HG03521 (cell line): ENCODE measurements around the gene MACROH2A1.

Source experiments
- ATAC-seq: cut with Tn5 transposase; IDR thresholded peaks from one replicate; pipeline ENCODE4 v1.9.1; 2021; ENCODE audit warnings: mild to moderate bottlenecking, moderate library complexity; ENCODE audit not compliant: unreplicated experiment

MACROH2A1 gene

DNA sequence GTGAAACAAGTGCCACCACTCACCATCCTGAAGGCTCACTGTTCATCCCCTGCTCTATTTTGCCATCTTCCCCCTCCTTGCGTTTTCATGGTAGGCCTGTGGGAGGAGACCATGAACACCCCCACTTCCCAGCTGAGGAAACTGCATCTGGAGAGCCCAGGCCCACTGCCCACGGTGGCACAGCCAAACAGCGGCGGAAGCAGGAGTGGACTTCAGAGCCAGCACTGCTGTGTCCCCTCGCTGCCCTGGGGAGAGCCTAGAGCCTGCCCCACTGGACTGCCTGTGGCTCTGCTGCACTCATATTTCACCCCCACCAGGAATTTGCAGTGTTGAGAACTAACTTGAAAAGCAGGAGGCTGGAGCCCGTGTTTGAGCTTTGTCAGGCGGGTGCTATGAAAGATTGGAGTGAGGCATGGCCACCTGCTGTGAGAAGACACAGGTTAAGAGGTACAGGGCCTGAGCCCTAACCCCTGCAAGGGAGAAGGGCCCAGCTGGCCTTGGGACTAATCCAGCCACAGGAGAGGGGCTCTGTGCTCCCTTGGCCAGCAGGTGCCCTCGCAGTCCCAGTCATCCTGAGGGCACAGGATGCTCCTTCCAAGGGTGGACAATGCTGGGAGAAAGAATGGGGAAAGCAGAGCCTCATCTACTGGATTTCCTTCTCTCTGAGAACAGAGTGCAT is 79.0 kb downstream of the MACROH2A1 start:
- no peak for ATAC-seq

DNA sequence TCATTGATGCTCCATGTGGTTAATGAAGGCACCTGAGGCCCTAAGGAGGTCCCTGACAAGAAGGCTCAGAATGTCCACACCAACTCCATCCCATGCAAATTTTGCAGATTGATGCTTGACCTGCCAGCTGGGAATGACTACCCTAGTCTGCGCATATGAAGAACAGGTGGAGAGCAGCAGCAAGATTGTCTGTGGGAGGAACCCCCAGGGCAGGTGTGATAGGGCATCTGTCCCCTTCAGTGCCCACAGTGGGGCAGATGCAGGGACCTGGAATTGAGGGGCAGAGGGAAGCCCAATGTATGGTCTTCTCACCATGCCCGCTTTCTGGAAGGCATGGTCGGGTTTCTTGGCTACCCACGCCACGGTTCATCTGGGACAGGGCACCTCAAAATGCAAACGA is 79.6 kb downstream of the MACROH2A1 start:
- no peak for ATAC-seq

DNA sequence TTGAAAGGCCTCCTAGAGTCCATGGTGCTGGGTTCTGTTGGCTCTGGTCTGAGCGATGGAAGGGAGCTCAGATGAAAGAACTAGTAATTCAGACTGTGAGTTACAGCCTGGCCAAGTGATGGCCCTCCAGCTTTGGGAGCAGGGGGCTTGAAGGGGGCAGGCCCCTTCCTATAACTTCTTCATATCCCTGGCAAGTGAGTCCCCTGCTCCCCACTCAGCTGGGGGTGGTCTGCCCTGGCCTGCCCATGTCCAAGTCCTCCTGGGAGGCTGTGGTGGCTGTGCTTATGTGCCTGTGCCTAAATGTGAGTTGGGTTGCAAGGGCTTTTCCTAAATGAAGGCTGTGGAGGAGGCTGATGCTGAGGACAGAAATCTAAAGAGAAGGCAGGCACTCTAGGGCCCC is 80.1 kb downstream of the MACROH2A1 start:
- no peak for ATAC-seq

DNA sequence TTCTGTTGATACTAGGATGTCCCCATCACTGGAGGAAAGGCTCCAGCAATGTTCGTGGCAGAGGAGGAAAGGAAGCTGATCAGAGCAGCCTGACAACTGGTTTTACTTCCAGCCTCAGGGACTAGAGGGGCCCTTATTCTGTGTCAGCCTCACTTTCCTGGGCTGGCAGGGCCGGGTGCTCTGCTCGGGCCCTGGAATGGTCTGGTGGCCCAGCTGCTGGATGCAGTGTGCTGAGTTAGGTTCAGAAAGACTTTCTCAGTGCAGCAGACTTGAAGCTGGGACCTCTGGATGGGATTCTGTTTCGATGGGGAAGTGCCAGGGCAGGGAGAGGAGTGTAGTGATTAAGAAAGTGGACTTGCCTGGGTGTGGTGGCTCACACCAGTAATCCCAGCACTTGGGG is 81.0 kb downstream of the MACROH2A1 start:
- ATAC-seq: no peak

DNA sequence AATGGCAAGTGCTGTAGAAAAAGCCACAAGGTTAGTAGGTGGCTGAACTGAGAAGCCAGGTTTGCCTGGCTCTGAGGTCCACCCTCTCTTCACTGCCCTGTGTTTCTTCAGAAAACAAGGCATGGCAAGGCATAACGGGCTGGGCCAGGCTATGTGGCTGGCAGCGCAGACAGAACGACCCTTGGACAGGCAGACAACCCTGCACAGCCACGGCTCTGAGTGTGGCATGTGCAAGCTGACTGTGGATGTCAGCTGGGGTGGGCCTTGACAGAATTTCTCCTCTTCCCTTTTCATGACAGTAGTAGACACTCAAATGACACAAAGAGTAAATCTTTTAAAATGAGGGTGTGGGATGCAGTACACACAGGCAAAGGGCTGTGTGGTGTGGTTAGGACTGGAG is 81.7 kb downstream of the MACROH2A1 start:
- ATAC-seq: no peak

DNA sequence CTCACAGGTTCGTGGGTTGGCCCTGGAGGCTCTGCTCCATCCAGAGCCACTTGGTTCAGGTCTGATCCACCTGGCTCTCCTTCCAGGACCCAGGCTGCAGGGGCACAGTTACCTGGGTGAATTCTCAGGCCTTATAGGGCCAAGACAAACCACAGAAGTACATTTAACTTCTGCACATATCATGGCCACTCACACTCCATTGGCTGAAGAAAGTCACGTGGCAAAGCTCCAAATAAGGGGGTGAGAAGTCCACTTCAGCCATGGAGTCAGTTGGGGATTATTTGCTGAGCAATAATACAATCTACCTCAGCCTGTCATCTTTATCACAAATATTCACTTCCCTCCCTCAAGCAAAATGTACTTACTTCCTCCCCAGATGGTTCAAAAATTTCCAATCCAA is 83.6 kb downstream of the MACROH2A1 start:
- ATAC-seq: no peak

DNA sequence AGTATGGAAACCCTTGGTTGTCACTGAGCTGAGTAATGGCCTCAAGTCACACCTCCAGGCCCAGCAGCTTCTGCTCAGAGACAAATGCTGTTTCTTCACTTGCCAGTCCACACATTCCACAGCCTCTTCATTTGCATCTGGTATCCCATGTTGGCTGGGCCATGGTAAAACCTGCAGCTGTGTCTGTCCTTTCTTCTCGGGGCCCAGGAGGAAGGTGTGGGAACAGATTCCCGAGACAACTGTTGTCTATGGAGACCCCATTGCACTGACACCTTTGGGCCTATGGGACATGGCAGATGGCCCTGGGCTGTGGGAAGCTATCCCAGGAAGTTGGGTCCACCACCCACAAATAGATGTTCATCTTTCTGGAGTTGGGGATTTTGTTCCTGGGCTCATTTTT is 85.1 kb downstream of the MACROH2A1 start:
- ATAC-seq: no peak

DNA sequence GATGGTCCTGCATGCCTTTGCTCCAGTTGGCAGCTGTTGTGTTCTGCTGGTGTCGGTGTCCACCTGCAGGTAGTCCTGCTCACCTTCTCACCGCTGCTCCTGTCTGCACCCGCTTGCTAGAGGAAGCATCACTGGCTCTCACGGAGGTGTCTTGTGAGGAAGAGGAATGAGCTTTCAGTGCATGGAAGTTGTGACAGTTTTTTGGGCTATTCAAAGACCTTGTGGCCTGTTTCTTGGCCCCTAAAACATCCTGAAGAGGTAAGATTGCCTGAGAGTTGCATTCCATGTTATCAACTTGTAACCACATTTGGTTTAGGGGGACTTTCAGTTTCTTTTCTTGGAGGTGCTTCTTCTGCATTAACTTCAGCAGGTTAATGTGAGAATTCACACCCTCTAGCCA is 85.6 kb downstream of the MACROH2A1 start:
- ATAC-seq: no peak

DNA sequence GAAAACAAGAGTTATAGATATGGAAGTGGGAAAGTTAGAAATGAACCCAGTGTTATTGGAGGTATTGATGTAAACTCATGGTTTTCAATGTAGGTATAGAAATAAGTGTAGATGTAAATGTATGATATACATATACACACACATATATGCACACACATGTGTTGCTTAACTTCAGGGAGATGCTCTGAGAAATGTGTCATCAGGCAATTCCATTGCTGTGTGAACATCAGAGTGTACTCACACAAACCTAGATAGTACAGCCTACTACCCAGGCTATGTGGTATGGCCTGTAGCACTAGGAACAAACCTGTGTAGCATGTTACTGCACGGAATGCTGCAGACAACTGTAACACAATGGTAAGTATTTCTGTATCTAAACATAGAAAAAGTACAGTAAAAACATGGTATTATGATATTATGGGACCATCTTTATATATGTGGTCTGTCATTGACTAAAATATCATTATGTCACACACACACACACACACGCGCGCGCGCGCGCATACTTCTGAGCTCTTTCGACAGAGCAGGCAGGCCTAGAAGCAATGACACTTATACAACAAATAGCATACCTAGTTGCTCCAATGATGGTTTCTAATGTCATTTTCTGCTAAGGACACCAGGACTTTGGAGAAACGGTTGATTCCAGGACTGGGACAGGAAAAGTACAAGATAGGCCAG is 86.6 kb downstream of the MACROH2A1 start:
- ATAC-seq: no peak

DNA sequence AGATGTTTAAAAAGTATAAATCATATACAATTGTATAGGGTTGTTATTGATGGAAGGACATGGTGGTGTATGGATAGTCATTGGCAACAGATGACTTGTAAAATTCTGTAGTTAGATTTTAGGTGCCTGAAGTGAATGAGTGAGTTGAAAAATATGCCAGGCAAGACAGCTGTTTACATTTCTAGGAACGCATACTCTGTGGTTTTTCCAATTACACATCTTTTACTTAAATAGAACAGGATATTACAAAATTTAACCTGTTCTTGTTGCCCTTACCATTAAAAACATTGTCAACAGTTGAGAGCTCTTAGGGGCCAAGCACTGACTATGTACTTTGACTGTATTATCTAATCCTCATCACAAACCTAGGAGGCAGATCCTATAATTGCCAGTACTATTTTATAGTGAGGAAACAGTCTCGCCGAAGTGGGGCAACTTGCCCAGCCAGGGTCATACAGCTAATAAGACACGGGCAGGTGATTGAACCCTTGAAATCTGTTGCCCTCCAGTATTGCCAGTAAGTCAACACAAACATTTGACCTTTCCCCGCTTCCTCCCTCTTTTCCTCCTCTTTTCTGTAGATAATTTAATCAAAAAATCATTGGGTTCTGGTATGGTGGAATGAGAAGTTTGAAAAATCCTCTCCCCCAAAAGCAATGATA is 88.6 kb downstream of the MACROH2A1 start:
- ATAC-seq: no peak

DNA sequence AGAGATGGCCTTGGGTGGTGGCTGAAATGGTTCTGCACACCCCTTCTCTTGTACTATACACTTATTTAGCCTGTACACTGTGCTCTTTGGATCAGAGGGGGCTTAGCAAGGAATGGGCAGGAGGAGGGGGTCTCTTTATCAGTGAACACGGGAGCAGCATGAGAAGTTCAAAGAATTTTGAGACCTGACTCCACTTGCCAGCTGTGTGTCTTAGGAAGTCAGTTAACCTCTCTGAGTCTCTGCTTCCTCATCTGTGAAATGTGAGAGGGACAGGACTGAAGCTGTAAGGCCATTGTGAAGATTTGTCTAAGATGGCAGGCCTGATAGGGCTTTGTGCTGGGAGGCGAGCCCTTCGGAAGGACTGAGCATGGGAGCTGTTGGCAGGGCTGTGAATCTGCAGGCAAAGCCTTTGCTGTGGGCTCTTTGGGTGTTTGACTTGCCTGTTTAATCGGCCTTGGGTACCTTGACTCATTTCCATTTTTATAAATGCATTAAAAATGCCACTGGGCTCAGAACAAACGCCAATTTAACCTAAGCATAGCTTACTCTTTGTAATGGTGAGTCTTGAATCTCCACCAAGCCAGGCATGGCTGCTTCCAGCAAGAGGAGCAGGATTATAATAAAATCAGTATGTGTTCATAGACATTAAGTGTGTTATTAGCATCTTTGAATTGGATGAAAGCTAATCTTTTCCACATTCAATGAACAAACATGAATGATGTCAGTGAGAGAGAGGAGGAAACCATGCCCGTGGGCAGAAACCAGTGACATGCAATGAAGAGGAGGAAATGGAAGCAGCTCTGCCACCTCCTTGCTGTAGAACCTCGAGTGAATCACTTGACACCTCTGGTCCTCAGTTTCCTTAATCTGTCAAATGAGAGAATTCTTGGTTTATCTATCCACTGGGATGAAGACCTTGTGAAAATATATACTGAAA is 89.4 kb downstream of the MACROH2A1 start:
- no peak for ATAC-seq

DNA sequence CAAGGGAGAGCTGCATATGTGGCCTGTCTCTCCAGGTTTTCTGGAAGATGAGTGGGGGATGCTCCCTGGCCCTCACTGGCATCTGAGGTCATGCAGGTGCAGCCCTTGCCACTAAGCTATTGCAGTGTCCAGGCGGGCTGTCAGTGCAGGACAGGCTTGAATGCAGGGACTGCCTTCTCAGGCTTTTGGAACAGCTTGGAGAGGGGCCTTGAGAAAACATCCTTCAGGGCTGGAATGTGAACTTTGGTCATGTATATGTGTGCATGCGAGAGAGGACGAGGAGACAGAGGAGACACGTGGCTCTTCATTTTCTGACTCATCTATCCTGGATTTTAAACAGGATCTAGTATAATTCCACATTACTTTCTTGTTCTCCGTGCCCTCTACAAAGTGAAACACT is 90.3 kb downstream of the MACROH2A1 start:
- no peak for ATAC-seq

DNA sequence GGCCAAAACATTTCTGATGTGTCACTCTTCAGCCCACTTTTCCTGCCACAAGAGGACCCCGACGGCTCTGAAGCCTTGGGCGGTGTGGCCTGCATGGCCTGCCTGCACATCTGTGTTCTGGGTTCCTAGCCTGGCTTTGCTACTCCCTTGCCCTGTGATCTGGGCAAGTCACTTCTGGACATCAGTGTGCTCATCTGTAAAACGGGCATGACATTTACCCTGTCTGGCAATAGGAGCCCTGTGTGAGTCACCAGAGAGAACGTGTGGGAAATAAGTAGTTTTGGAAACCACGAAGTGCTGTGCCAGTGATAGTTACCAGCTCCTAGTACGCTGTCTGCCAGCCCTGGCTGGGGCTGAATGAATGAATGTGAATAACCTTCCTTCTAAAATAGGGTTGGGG is 90.8 kb downstream of the MACROH2A1 start:
- ATAC-seq: no peak

DNA sequence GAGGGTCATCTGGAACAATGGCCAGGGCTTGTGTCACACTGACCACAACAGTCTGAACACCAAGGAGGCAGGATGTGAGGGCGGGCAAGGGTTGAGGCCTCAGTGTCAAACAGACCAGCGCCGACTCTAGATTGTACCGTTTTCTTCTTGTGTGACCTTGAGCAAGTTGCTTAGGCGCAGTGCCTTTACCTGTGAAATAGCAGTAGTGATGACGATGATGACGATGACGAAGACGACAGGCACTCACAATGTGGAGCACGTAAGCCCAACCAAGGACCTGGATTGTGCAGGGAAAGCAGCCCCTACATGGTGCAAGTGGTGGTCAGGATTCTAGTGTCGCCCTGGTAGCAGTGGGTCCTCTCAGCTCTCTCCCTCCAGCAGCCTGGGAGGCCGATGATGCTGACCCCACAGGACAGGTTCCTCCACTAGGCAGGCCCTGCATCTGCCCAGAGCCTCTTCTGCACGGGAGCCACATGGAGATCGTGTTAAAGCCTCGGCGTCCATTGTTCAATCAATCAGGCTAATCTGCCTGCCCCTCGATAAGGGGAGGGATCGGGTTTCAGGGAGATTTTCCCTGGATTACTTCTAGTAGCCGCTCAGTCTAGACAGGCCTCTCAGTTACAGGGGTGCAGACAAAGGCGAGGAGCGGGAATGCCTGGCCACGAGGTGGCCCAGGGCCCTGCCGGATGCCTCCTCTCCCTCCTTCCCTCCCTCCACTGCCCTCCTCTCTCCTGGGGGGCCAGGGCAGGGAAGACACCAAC is 91.7 kb downstream of the MACROH2A1 start:
- no peak for ATAC-seq

DNA sequence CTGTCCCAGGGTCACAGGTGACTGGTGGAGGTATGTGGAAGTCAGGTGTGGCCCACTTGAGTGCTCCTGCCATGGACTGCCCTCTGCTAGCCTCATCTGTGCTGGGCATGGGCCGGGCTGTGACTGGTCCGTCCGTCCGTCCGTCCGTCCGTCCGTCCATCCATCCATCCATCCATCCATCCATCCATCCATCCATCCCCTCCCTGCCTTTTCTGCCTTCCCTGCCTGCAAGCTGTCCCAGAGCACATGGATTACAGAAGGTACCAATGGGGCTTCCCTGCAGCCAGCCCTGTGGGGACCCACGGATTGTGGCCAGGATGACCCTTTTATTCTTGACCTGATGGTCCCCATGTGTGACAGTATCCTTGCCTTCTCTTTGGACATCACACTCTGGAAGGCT is 92.5 kb downstream of the MACROH2A1 start:
- ATAC-seq: no peak

DNA sequence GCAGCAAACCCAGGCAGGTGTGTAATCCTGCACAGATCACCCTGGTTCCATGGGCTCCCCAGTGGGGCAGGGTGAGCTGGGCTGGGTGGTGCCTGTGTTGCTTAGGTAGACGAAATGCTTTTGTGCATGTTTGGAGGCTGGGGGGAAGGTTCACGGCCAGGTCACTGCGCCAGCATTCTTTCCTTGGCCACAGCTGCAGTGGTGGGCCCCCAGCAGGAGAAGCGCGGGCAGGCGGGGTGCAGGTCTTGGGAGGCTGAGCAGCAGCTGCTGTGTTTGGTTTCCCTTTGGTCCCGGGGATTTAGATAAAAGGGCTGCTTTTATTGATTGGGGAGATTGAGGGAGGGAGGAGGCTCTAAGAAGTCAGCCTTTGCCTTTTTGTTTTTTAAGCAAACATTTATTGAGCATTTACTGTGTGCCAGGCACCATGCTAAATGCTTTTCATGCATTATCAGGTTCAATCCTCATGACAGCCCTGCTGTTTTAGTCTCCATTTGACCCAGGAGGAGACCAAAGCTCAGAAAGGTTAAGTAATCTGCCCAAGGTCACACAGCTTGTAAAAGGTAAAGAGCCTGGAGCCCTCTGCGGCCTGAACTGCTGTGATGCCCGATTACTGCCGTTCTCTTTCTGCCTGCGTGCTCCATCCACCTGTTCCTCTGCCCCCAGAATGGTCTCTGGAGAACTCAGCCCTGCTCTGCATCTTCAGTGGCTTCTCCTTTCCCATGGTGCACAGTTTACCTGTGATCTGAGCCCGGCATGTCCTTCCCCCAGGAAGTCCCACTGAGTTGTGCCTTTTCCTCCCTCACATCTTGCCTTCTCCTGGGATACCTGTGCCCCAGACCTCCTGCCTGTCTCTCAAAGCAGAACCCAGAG is 94.4 kb downstream of the MACROH2A1 start:
- ATAC-seq: no peak

DNA sequence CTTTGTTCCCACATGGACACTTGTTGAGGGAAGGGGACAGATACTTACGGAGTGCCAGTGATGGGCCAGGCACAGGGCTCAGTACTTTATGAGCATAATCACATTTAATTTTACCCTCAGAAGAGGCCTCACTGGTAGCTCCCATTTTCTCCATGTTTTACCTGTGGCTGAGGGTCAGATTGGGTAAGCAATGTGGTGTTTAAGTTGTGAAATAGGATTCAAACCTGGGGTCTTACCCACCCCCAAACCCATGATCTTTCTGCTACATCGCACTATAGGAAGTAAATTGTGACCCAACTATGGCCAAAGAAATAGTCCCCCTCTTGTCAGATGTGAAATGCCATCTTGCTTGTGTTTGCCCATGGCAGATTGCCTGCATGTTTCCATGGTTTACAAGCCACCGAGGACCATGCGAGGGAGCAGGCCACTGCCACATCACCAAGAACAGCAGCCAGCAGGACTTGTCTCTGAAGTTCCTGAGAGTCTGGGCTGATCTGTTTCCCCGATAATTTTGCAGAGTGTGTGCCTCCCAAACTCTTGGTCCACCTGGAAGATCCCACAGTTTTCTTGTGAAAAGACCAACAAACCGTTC is 95.4 kb downstream of the MACROH2A1 start:
- no peak for ATAC-seq

DNA sequence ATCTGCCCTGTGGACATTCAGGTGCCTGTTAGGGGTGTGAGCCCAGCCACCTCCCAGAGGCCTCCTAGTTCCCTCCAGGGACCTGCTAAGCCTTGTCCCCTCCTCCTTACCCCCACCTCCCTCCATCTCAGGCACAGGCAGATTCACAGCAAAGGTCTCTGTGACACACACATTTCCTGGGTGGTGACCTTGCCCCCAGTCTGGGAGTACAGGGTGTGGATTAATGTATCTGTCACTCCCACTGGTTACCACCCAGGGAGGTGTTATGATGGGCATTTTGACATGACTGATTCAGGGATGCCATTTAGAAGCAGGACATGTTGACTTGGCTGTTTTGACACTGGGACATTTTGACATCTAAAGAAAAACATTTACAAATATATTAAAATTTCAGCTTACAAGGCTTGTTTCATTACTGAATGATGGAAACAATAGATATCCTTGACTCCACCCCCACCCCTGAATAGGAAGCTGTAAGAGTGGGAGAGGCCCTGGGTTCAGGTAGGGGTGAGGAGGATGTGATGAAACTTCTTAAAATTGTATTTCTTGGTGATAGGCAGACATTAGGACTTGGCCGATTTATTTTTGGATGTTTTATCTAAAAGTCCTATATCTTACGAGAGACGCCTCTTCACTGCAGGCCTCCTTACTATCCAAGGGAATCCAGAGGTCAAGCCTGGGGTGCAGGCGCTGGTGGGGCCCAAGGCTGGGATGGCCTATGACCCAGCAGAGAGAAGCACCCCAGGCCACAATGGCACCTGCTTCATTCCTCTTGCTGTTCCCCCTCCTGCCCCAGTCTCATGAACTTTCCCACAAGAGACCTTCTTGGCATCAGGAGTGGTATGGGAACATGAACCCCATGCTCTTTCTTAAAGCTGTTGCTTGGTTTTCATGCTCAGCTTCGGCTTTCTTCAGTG is 101.9 kb downstream of the MACROH2A1 start:
- no peak for ATAC-seq
